Thymus (tissue), 11 donors: Measurements from ENCODE around the gene SMIM32. TPM values are rescaled to one million over a fixed set of nuclear protein-coding genes. Genes with fewer than 3 reads are reported as not detected.
A peak's percentile ranks its signal among the peaks of the same experiment; 100 is the strongest.

Experiments
- DNase-seq, 9 donors: peaks; one replicate each; pipeline ENCODE4 v3.0.0-alpha.2; 2013; ENCODE audit warnings: low spot score in 9 of 9, low read depth in 6 of 9, missing footprints in 1 of 9
- H3K27ac ChIP-seq, 2 donors: one replicate each; pipeline ENCODE4 v1.5.1; 2013; ENCODE audit warnings: control low read depth in 1 of 2, low read depth in 1 of 2, low read length in 1 of 2, mild to moderate bottlenecking in 1 of 2, moderate library complexity in 1 of 2
- H3K27me3 ChIP-seq, 2 donors: one replicate each; pipeline ENCODE4 v1.5.1; 2013; ENCODE audit warnings: low read length in 1 of 2; ENCODE audit not compliant: control insufficient read depth in 2 of 2, insufficient read depth in 1 of 2
- H3K36me3 ChIP-seq, 2 donors: one replicate each; pipeline ENCODE4 v1.5.1; 2013; ENCODE audit warnings: low read length in 1 of 2, mild to moderate bottlenecking in 1 of 2, moderate library complexity in 1 of 2; ENCODE audit not compliant: control insufficient read depth in 2 of 2, insufficient read depth in 2 of 2
- H3K4me1 ChIP-seq, 2 donors: one replicate each; pipeline ENCODE4 v1.5.1; 2013; ENCODE audit warnings: low read length in 2 of 2; ENCODE audit not compliant: control insufficient read depth in 2 of 2, insufficient read depth in 2 of 2
- H3K4me3 ChIP-seq, 2 donors: one replicate each; pipeline ENCODE4 v1.5.1; 2013; ENCODE audit warnings: low read length in 2 of 2, control low read depth in 1 of 2, mild to moderate bottlenecking in 1 of 2
- H3K9me3 ChIP-seq, 2 donors: one replicate each; pipeline ENCODE4 v1.5.1; 2013; ENCODE audit warnings: low read length in 1 of 2, mild to moderate bottlenecking in 1 of 2; ENCODE audit not compliant: control insufficient read depth in 2 of 2, insufficient read depth in 1 of 2
- WGBS: extraction: QIAGEN DNeasy Blood & Tissue Kit; methylation state at CpG from one replicate; pipeline ENCODE4 v1.1.7; 2013; 5-methylcytosine and 5-hydroxymethylcytosine counted together
- polyA plus RNA-seq: library from polyadenylated mRNA; stranded (reverse); fragments of 200-250 nt; gene quantifications from one replicate; pipeline ENCODE4 v1.2.3, GENCODE V29; 2013
- total RNA-seq: library from RNA; stranded (reverse); fragments of 120-200 nt; gene quantifications from one replicate; pipeline ENCODE4 v1.2.4, GENCODE V29; 2013
- donor health status: healthy.

SMIM32 gene
- total and polyA plus RNA-seq, 2 donors = 0.05 TPM; not detected in 1

- 92% methylated on average over 3 of the region's 3 CpGs for WGBS
- no peaks in the 10 kb centered on the region for H3K36me3 ChIP-seq
- peaks cover 0 to 1% of the 10 kb centered on the region in 2 donors for H3K9me3 ChIP-seq
- H3K27ac ChIP-seq = no peak overlapping the region
- peaks cover 36 to 73% of the 10 kb centered on the region in 2 donors for H3K27me3 ChIP-seq
- no peak overlapping the region for H3K4me3 ChIP-seq
- H3K4me1 ChIP-seq = no peaks in the 10 kb centered on the region
- no peak for DNase-seq
These were observed 1.6 kb upstream of the SMIM32 start for GRCh38 chr5:136194576-136194975.

DNA sequence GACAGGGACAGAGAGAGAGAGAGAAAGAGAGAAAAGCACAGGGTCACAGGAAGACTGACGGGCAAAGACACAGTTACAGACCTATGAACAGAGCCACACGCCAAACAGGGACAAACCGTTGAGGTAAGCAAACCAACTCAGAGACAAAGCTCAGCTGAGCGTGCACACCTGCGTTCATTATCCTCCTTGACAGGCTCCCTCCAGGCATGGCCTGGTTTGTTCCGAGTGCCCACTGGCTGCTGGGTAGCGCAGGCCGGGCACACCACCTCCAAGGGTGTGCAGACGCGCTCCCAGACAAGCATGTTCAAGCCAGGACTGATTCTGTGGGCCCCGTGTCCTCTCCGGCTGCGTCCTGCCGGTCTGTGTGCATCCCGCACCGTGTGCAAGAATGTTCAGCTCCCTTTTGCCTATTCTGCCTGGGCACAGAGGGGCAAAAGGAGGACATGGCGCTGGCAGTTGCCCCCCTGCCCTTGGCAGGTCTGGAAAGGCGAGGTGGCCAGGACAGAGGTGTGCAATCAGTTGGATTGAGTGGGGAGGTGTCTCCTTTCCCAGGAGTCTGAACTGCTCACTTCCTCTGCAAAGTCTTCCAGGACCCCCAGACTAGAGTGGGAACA is 467 bp upstream of the SMIM32 start:
- H3K4me1 ChIP-seq = no peaks in the 10 kb centered on the region
- peak overlapping the region in 1 of 2 donors; percentile 2 for H3K27ac ChIP-seq
- H3K36me3 ChIP-seq = no peaks in the 10 kb centered on the region
- H3K4me3 ChIP-seq = peak overlapping the region in 1 of 2 donors; percentile 4
- 62% methylated on average over 18 of the region's 18 CpGs for WGBS
- H3K9me3 ChIP-seq = peaks cover 0 to 1% of the 10 kb centered on the region in 2 donors
- peaks cover 36 to 68% of the 10 kb centered on the region in 2 donors for H3K27me3 ChIP-seq
- DNase-seq = no peak

DNA sequence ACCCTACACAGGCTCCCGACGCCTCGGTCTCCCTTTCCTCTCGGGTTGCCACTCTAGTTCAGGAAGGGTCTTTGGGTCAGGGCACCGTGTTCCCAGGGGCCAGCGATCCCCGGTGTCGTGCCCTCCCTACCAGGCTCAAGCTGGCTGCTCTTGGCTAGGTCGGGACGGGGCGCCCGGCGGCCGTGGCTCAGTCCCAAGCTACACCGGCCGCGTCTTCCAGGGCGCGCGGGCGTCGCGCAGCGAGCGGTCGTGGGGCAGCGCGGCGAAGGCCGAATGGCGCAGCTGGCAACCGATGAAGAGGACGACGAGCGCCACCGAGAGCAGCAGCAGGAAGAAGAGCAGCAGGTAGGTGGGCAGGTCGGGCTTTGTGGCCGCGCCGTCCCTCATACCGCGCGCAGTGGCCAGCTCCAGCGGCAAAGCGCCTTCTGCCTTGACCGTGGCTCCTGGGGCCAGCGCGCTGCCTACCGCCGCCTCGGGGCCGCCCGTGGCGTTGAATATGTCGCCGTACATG is 892 bp downstream of the SMIM32 start:
- H3K36me3 ChIP-seq = no peaks in the 10 kb centered on the region
- DNase-seq = no peak
- 4% methylated on average over 56 of the region's 56 CpGs for WGBS
- H3K27ac ChIP-seq = no peak overlapping the region
- H3K9me3 ChIP-seq = no peaks in the 10 kb centered on the region
- no peaks in the 10 kb centered on the region for H3K4me1 ChIP-seq
- H3K27me3 ChIP-seq = peaks cover 36 to 67% of the 10 kb centered on the region in 2 donors
- H3K4me3 ChIP-seq = no peak overlapping the region

DNA sequence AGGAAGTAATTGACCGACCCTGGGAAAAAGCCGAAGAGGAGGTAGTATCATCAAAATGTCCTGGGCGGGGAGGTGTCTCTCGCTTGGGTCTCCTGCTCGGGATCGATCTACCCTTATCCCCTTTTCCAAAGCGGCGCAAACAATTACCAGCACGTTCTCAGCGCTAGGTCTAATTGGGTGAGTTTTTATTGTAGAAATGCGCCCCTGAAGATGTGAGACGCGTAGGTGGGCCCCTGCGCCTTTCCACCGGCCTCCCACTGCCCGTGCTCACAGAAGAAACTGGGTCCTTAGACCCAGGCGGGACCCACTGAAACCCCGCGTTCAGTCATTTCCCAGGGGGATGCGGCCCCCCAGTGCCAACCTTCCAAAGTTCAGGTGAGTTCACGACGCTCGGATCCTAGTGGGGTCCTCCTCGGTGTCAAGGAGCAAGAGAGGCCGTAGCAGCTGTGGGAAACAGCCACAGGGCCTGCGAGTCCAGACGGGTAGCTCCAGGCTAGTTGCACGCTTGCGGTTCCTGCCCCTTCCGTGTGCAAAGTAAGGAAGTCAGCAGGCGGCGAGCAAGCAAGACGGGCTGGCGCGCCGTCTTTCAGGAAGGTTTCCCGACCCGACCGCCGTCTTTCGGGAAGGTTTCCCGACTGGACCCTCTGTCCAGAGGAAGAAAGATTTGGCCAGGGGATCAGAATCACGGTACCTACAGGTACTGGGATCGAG is 1.5 kb downstream of the SMIM32 start:
- H3K27ac ChIP-seq = no peak overlapping the region
- 25% methylated on average over 44 of the region's 44 CpGs for WGBS
- no peak overlapping the region for H3K4me3 ChIP-seq
- H3K36me3 ChIP-seq = no peaks in the 10 kb centered on the region
- H3K27me3 ChIP-seq = peaks cover 36 to 67% of the 10 kb centered on the region in 2 donors
- no peak for DNase-seq
- H3K4me1 ChIP-seq = no peaks in the 10 kb centered on the region
- no peaks in the 10 kb centered on the region for H3K9me3 ChIP-seq

DNA sequence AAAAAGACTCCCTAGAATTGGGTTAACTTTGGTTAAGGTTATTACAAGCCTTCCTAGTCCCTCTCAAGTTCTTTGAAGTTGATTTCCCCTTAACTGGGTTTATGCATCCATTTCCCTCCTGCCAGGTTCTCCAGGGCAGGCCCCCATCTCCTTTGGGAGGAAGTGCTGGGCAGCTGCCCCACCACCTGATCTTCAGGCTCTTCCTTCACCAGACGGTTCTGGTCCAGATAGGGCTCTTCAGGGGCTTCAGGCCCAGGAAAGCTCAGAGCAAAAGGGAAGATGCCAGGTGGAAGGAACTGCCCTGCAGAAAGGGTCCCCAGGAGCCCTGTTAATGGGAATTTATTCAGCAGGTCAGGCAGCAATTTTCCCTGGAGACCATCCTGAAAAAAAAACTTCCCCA is 2.1 kb downstream of the SMIM32 start:
- Histone ChIP-seq H3K27me3 (peaks cover 36 to 63% of the 10 kb centered on the region in 2 donors), H3K9me3 (no peaks in the 10 kb centered on the region), H3K4me3 (no peak overlapping the region), H3K27ac (no peak overlapping the region), H3K4me1 (no peaks in the 10 kb centered on the region), H3K36me3 (no peaks in the 10 kb centered on the region)
- WGBS = 27% methylated on average over 1 of the region's 1 CpG
- DNase-seq = no peak

- Histone ChIP-seq H3K4me3 (no peak overlapping the region), H3K36me3 (no peaks in the 10 kb centered on the region), H3K27ac (no peak overlapping the region), H3K4me1 (no peaks in the 10 kb centered on the region), H3K27me3 (peaks cover 36 to 57% of the 10 kb centered on the region in 2 donors), H3K9me3 (no peaks in the 10 kb centered on the region)
- DNase-seq = no peak
- WGBS = 86% methylated on average over 5 of the region's 5 CpGs
These were observed 2.8 kb downstream of the SMIM32 start for GRCh38 chr5:136190091-136190720.

DNA sequence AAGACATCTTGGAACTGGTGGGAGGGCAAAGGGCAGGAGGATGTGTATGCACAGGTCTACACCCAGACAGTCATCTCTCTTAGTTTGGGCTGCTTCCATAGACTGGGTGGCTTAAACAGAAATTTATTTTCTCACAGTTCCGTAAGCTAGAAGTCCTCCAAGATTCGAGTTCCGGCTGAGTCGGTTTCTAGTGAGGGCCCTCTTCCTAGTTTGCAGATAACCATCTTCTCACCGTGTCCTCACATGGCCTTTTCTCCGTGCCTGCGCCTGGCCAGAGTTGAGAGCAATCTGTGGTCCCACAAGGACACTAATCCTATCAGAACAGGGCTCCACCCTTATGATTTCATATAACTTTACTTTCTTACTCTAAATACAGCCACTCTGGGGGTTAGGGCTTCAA is 4.1 kb downstream of the SMIM32 start:
- DNase-seq = no peak
- no peaks in the 10 kb centered on the region for H3K36me3 ChIP-seq
- H3K27ac ChIP-seq = no peak overlapping the region
- H3K4me3 ChIP-seq = no peak overlapping the region
- H3K27me3 ChIP-seq = peaks cover 34 to 44% of the 10 kb centered on the region in 2 donors
- H3K4me1 ChIP-seq = no peaks in the 10 kb centered on the region
- 96% methylated on average over 7 of the region's 7 CpGs for WGBS
- no peaks in the 10 kb centered on the region for H3K9me3 ChIP-seq

- Histone ChIP-seq H3K36me3 (no peaks in the 10 kb centered on the region), H3K4me3 (no peak overlapping the region), H3K9me3 (no peaks in the 10 kb centered on the region), H3K27ac (no peak overlapping the region), H3K4me1 (no peaks in the 10 kb centered on the region), H3K27me3 (peaks cover 13 to 24% of the 10 kb centered on the region in 2 donors)
- DNase-seq = no peak
- 90% methylated on average over 2 of the region's 2 CpGs for WGBS
These were observed 6.2 kb downstream of the SMIM32 start for GRCh38 chr5:136186796-136187195.
